DMS153 treated with DMSO at 0.1 percent for 48 hours (cell line): Measurements from ENCODE around the gene CD82.
"Not testable (repeated sequence)": the region's sequence is repeated elsewhere in the genome, so short reads cannot be mapped to it uniquely, and the experiment has no call there.

Experiments used
- DNase-seq: peaks from one replicate; lab custom pipeline; 2025; ENCODE audit not compliant: unreplicated experiment; lab: John Stamatoyannopoulos, UW

The CD82 gene

DNA sequence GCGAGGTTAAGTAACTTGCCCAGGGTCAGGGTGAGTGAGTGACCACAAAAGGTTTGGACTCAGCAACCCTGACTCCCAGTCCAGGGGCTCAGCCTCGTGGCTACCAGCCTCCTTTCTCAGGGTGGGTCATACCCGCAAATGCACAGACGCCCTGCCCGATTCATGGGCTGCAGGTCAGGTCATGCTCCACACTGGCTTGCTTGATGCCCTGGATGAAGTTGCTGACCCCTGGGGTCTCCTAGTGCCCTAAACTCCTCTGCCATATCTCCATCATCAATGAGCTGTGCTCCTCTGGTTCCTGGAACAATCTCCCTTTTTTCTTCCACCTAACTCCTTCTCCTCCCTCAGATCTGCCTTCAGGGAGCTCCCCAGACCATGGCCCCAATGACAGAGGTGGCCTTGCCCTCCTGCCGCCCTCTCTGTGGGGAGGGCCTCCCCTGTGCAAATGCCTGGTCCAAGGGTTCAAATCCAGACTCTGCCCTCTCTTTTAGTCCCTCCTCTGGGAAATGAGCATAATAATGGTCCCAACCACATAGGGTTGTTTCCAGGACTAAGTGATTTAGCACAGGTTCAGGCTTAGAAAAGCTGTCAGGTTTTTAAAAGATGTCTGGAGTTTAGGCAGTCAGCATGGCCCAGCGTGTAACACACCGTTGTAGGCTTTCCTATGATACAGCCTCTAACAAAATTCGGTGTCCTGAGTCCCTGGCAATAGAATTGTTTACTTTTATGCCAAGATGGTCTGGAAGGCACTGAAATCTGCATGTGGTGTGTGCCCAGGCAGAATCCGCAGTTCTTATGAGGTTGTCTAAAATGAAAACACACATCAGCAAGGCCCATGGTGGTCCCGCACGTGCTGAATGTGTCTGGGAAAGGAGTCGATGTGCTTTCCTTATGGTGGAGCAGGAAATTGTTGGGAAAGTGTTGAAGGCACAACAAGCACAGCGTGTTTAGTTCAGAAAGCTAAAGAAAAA, 63.6 kb downstream of the CD82 start:
- DNase-seq = no peak

DNA sequence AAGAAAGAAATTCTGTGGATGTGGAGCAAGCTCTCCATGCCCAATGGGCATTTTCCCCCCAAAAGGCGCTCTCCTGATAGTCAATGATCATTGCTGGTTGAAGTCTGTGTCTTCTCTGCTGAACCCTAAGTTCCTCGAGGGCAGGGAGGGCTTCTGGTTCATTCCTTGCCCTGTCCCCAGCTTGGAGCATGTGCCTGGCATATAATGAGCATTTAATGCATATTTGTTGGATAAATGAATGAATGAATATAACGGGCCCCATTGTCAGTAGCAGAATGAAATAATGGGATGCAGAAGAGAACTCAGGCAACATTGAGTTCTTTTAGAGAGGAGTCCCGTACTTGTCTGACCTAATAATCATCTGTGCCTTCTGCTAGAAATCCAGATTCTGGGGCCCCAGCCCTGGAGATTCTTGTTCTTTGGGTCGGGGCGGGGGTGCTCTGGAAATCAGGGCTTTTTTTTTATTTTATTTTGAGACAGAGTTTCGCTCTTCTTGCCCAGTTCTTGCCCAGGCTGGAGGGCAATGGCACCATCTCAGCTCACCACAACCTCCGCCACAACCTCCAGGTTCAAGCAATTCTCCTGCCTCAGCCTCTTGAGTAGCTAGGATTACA, 64.4 kb downstream of the CD82 start:
- DNase-seq = no peak

GRCh38 chr11:44630511-44631210, 65.2 kb downstream of the CD82 start:
- DNase-seq = no peak

DNA sequence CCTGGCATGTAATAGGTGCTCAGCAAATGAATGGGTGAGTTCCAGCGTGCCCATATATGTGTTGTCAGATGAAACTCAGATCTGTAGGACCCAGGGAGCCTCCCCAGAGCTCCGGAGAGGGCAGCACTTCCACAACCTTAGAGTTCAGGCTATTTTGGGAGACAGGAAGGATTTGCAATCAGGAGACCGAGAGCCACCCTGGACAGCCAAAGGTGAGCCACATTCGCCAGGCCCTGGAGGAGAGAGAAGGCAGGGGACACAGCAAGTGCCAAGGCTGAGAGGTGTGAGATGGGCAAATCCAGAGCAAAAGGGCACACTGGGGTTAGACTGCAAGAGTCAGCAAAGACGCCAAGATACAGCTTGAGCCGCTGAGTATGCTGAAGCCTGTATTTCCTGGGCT, 66.4 kb downstream of the CD82 start:
- no peak for DNase-seq

- DNase-seq = no peak
Observed at GRCh38 chr11:44632466-44633123, 67.1 kb downstream of the CD82 start.

- DNase-seq = no peak
Observed at GRCh38 chr11:44633641-44634040, 68.2 kb downstream of the CD82 start.

GRCh38 chr11:44634401-44635281, 69.2 kb downstream of the CD82 start:
- no peak for DNase-seq

DNA sequence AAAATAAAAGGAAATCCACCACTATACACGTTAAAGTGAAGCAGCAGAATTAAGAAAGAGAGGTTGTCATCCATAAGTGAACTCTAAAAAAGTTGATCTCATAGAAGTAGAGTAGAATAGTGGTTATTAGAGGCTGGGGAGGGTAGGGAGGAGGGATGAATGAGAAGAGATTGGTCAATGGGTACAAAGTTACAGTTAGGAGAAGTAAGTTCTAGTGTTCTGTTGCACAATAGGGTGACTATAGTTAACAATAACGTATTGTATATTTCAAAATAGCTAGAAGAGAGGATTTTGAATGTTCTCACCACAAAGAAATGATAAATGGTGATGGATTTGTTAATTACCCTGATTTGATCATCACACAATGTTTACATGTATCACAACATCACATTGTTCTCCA, 72.0 kb downstream of the CD82 start:
- no peak for DNase-seq

DNA sequence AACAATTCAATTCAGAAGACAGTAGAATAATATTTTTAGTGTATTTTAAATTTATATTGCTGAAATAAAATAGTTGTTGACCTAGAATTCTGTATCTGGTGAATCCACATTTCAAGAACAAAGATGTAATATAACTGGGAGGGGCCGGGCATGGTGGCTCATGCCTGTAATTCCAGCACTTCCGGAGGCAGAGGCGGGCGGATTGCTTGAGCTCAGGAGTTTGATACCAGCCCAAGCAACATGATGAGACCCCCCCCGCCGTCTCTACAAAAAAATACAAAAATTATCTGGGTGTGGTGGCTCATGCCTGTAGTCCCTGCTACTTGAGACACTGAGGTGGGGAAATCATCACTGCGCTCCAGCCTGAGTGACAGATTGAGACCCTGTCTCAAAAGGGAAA, 72.6 kb downstream of the CD82 start:
- no peak for DNase-seq

- DNase-seq = no peak
Observed at GRCh38 chr11:44643217-44643616, 77.8 kb downstream of the CD82 start.

GRCh38 chr11:44645827-44646226, 80.4 kb downstream of the CD82 start:
- no peak for DNase-seq

- not testable (repeated sequence) for DNase-seq
Observed at GRCh38 chr11:44647255-44647955, 81.9 kb downstream of the CD82 start.

DNA sequence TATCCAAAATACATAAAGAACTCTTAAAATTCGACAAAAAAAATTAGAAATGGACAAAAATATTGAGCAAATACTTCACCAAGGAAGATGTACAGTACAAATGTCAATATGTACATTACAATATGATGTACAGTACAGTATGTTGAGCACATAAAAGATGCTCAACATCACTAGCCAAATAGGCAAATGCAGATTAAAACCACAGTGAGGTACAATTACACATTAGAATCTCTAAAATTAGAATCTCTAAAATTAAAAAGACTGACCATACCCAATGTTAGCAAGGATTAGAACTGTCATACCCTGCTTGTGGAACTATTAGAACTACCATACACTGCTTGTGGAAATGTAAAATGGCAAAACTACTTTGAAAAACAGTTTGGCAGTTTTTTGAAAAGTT, 82.6 kb downstream of the CD82 start:
- DNase-seq = no peak

GRCh38 chr11:44651535-44652155, 86.2 kb downstream of the CD82 start:
- DNase-seq = no peak

DNA sequence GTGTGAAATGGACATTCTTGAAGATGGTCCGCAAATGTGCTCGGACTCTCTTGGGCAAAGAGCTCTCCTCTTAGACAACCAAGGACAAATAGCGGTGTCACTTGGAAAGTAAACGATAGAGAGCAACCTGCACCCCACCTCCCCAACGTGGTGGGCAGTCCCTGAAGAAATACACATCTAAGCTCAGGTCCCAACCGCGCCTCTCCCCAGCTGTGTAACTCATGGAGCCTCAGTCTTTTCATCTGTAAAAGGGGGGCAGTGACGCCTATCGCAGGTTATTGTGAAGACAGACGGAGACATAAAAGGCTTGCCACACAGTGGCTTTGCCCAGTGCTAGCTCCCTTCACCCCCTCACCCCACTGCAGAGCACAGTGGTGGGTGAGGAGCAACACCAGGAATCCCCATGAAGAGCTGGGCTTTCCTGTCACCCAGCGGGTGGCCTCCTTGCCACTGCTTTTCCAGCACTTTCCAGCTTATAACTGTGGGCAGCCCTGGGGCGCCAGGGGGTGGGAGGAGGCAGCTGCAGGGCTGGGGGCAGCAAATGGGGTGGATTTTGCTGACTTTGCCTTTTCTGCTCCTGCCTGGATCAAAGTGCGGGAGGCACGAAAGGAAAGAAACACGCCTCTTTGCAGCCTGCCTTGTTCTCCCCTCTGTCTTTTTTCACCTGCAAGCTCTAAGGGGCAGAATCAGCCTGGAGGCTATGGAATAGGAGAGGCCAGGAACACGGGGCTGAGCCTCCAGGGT, 87.6 kb downstream of the CD82 start:
- DNase-seq = no peak

DNA sequence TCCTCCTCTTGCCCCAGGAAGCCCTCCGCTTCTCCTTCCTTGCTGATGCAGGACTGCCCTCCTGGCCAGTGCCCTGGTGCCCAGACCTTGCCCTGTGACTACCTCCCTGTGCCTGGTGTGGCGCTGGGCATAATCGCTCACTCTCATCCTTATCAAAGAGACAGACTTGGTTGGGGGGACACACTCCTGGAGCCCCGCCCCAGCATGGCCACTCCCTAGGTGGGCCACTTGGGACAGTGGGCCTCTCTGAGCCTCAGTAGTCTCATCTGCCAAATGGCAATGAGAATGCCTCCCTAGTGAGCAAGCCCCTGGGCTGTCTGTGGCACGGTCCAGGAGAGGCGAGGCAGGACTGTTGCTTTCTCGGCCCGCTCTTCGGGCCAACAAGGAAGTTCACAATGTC, 88.6 kb downstream of the CD82 start:
- no peak for DNase-seq

DNA sequence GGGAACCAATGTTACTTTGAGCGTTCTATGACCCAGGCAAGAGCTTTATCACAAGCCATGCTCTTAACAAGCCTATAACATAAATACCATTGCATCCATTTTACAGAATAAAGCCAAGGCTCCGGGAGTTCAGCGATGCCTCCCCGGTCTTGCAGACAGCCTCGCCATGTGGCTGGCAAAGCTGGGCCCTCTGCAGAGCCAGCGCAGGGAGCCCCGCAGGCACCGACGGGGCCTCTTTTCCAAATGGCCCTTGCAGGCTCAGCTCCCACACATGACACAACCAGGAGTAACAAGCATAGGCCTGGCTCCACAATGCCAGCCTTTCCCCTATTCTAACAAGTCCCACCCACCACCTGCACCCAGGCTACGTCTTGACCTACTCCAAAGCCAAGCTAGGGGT, 89.1 kb downstream of the CD82 start:
- no peak for DNase-seq

GRCh38 chr11:44657836-44658505, 92.5 kb downstream of the CD82 start:
- DNase-seq = no peak
